ENCODE data around the gene MLLT10. TPM values are rescaled to one million over a fixed set of nuclear protein-coding genes. Genes with fewer than 3 reads are reported as not detected.
A peak's percentile ranks its signal among the peaks of the same experiment; 100 is the strongest.

Gene MLLT10
- total and polyA plus RNA-seq, 10 of the 15 experiments (the other 5 are each of a cell fraction or from before 2014, with no cell fraction given), result 8.7 to 61.1 (median 28.5) TPM

GRCh38 chr10:21526860-21527597, 7.0 kb upstream of the MLLT10 start:
- ATAC-seq (peak; percentile 61), DNase-seq (ENCODE audit: low read depth, low spot score) (no peak), FAIRE-seq (peak; percentile 35)
- Histone ChIP-seq H3K36me3 (ENCODE audit: control insufficient read depth in 2 of 2, insufficient read depth in 2 of 2, low read length in 1 of 2) (no peaks in the 10 kb centered on the region), H3K9ac (ENCODE audit: control insufficient read depth, insufficient read depth, low read length) (peak overlapping the region; percentile 50), H2AFZ (ENCODE audit: control insufficient read depth, low read depth, low read length) (peak overlapping the region; percentile 66), H3K4me2 (ENCODE audit: control insufficient read depth, insufficient read depth) (peak overlapping the region; percentile 83), H3K9me3 (replicated peaks; ENCODE audit: control insufficient read depth, insufficient read depth, low read length) (no peaks in the 10 kb centered on the region), H4K20me1 (ENCODE audit: control insufficient read depth, insufficient read depth) (no peaks in the 10 kb centered on the region), H3K4me3 (peak overlapping the region; percentile 80), H3K27me3 (replicated peaks in 1 of 2; ENCODE audit: control insufficient read depth in 2 of 2, insufficient read depth in 2 of 2, low read length in 1 of 2) (peaks cover 0 to 4% of the 10 kb centered on the region in 2 experiments; a peak in 1 of 4 replicates), H3K27ac (ENCODE audit: control insufficient read depth, insufficient read depth) (no peak overlapping the region), H3K79me2 (ENCODE audit: control insufficient read depth, insufficient read depth, low read length) (no peaks in the 10 kb centered on the region), H3K4me1 (ENCODE audit: control insufficient read depth, insufficient read depth, low read length) (peaks cover 13% of the 10 kb centered on the region)
- ChIA-PET POLR2A (interaction anchor here (0.6 to 1.0 kb wide), 2 partner anchors 9 to 105 kb away, joined by 3 to 4 read pairs; no protein-coding TSS in a partner anchor), RAD21 (ENCODE audit: unreplicated experiment) (interaction anchor here (1.1 kb wide), 1 partner anchor 30 kb away, joined by 3 read pairs; no protein-coding TSS in a partner anchor), SMC1A (ENCODE audit: uncharacterized antibody, unreplicated experiment) (interaction anchor here (1.0 kb wide), 1 partner anchor 33 kb away, joined by 4 read pairs; no protein-coding TSS in a partner anchor), CTCF (no interaction called here)
- BruUV-seq (replicated peaks), result no TSS peak
- in situ Hi-C loops (cut with MboI) (loop anchor here (5.0 kb wide), 1 partner anchor 790 kb away; the partner anchor contains the start of gene COMMD3), intact Hi-C loops (cut with micrococcal nuclease; ENCODE audit: unreplicated experiment) (no loop called here)
- WGBS (ENCODE audit: insufficient coverage, insufficient replicate concordance, low lambda C conversion rate, missing lambda C conversion rate), result 2% methylated on average over 45 of the region's 68 CpGs
- TF ChIP-seq, protein P1, sequence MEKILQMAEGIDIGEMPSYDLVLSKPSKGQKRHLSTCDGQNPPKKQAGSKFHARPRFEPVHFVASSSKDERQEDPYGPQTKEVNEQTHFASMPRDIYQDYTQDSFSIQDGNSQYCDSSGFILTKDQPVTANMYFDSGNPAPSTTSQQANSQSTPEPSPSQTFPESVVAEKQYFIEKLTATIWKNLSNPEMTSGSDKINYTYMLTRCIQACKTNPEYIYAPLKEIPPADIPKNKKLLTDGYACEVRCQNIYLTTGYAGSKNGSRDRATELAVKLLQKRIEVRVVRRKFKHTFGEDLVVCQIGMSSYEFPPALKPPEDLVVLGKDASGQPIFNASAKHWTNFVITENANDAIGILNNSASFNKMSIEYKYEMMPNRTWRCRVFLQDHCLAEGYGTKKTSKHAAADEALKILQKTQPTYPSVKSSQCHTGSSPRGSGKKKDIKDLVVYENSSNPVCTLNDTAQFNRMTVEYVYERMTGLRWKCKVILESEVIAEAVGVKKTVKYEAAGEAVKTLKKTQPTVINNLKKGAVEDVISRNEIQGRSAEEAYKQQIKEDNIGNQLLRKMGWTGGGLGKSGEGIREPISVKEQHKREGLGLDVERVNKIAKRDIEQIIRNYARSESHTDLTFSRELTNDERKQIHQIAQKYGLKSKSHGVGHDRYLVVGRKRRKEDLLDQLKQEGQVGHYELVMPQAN (conservative IDR thresholded peaks at IDR 0.05), result 0 out of 2 replicates have a peak, but pooled peaks have one; percentile 27
- TF ChIP-seq MTA2 (IDR thresholded peaks at IDR 0.05; ENCODE audit: low read depth), result no peak
- TF ChIP-seq WRNIP1 (IDR thresholded peaks at IDR 0.05; ENCODE audit: borderline replicate concordance, low read depth, low read length), result no peak
- TF ChIP-seq, protein P2, sequence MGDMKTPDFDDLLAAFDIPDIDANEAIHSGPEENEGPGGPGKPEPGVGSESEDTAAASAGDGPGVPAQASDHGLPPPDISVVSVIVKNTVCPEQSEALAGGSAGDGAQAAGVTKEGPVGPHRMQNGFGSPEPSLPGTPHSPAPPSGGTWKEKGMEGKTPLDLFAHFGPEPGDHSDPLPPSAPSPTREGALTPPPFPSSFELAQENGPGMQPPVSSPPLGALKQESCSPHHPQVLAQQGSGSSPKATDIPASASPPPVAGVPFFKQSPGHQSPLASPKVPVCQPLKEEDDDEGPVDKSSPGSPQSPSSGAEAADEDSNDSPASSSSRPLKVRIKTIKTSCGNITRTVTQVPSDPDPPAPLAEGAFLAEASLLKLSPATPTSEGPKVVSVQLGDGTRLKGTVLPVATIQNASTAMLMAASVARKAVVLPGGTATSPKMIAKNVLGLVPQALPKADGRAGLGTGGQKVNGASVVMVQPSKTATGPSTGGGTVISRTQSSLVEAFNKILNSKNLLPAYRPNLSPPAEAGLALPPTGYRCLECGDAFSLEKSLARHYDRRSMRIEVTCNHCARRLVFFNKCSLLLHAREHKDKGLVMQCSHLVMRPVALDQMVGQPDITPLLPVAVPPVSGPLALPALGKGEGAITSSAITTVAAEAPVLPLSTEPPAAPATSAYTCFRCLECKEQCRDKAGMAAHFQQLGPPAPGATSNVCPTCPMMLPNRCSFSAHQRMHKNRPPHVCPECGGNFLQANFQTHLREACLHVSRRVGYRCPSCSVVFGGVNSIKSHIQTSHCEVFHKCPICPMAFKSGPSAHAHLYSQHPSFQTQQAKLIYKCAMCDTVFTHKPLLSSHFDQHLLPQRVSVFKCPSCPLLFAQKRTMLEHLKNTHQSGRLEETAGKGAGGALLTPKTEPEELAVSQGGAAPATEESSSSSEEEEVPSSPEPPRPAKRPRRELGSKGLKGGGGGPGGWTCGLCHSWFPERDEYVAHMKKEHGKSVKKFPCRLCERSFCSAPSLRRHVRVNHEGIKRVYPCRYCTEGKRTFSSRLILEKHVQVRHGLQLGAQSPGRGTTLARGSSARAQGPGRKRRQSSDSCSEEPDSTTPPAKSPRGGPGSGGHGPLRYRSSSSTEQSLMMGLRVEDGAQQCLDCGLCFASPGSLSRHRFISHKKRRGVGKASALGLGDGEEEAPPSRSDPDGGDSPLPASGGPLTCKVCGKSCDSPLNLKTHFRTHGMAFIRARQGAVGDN (IDR thresholded peaks at IDR 0.05), result no peak
- TF ChIP-seq RCOR1 (conservative IDR thresholded peaks at IDR 0.05; ENCODE audit: low read depth, low read length), result no peak
- no peak for TF ChIP-seq IKZF2 (IDR thresholded peaks at IDR 0.05)
- peak; percentile 54; the same call in 1 of the 2 replicates for TF ChIP-seq GATAD2B (conservative IDR thresholded peaks at IDR 0.05; ENCODE audit: low read depth)
- TF ChIP-seq BCLAF1 (IDR thresholded peaks at IDR 0.05), result no peak
- no peak for TF ChIP-seq SMARCA5 (IDR thresholded peaks at IDR 0.05)
- TF ChIP-seq EGR1 (IDR thresholded peaks at IDR 0.05; ENCODE audit: borderline replicate concordance in 1 of 2, low read depth in 2 of 2, low read length in 2 of 2), result no peak
- TF ChIP-seq YY1 (IDR thresholded peaks at IDR 0.05; ENCODE audit: low read depth, low read length), result 0 out of 2 replicates have a peak, but pooled peaks have one; percentile 48
- TF ChIP-seq RELA (IDR thresholded peaks at IDR 0.05; ENCODE audit: borderline replicate concordance, partially characterized antibody), result no peak

Measured in GM12878 (cell line).